Astrocyte of the hippocampus (primary cell): ENCODE results near the gene MBD6.

Experiments
- DNase-seq: peaks from one replicate; pipeline ENCODE4 v3.0.0; 2011; ENCODE audit warnings: low read depth, low spot score

The MBD6 gene

GRCh38 chr12:57577981-57578758 lies 55.5 kb downstream of the MBD6 start:
- no peak for DNase-seq

- DNase-seq: no peak
Observed at GRCh38 chr12:57579011-57579410, 56.4 kb downstream of the MBD6 start.
